BE2C (cell line): Measurements from ENCODE around the gene HLA-DOA.

Experiments used
- DNase-seq: peaks from one replicate; pipeline ENCODE4 v3.0.0-alpha.2; 2020
- H3K27me3 ChIP-seq: fragments of 250-450 bp; sonication (Bioruptor Pico); 2 replicates; pipeline ENCODE4 v1.5.1; 2020; ENCODE audit warnings: mild to moderate bottlenecking
- H3K36me3 ChIP-seq: fragments of 250-450 bp; sonication (Bioruptor Pico); 2 replicates; pipeline ENCODE4 v1.5.1; 2020; ENCODE audit warnings: mild to moderate bottlenecking
- H3K4me1 ChIP-seq: fragments of 250-450 bp; sonication (Bioruptor Pico); 2 replicates; pipeline ENCODE4 v1.5.1; 2020
- H3K4me3 ChIP-seq: 2 replicates; pipeline ENCODE4 v1.5.1; 2011; ENCODE audit warnings: low read depth, low read length
- H3K9me3 ChIP-seq: fragments of 250-450 bp; sonication (Bioruptor Pico); 2 replicates; pipeline ENCODE4 v1.5.1; 2020
- TF ChIP-seq, protein P1 (sequence below): IDR thresholded peaks from 2 replicates; pipeline ENCODE4 v1.5.1; 2012; ENCODE audit warnings: mild to moderate bottlenecking, low read depth, low read length

The HLA-DOA gene

DNA sequence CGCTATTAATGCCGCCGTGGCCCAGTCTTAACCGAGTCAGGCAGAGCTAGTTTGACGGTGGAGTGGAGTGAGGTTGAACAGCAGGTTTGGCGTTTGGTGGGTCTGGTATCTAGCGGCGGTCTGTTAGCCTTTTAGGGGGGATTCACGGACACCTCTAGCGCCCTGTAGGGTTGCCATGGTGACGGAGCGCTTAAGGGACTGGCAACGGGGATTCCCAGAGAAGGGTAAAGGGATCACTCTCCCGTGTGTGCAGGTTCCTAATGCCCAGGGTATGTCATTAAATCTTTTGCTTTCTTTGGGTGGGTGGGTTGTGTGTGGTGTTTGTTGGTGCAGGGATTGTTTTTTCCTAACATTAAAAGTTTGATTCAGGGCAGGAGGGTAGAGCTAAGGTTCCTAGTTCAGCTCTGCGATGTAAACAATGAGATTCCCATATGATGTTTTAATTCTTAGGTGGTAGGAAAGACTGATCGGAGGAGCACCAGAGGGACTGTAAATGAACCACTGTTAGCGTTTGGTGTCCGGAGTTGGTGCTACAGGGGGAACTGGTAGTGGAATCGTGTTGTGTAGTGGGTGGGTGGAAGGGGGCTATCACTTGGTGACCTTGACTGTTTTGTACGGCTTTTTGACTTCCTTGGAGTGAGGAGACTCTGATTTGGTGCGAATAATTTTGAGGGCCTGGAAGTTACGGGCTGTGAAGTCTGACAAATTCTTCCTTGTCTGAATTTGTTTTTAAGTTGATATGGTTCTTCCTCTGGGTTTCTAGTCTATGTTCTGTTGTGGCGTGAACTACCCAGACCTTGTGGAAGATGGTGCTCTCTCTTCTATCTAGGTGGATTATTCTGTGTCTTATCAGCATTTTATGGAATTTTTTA, 36.0 kb downstream of the HLA-DOA start:
- TF ChIP-seq, protein P1, sequence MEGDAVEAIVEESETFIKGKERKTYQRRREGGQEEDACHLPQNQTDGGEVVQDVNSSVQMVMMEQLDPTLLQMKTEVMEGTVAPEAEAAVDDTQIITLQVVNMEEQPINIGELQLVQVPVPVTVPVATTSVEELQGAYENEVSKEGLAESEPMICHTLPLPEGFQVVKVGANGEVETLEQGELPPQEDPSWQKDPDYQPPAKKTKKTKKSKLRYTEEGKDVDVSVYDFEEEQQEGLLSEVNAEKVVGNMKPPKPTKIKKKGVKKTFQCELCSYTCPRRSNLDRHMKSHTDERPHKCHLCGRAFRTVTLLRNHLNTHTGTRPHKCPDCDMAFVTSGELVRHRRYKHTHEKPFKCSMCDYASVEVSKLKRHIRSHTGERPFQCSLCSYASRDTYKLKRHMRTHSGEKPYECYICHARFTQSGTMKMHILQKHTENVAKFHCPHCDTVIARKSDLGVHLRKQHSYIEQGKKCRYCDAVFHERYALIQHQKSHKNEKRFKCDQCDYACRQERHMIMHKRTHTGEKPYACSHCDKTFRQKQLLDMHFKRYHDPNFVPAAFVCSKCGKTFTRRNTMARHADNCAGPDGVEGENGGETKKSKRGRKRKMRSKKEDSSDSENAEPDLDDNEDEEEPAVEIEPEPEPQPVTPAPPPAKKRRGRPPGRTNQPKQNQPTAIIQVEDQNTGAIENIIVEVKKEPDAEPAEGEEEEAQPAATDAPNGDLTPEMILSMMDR, result no peak
- Histone ChIP-seq H3K4me3 (peak overlapping the region; percentile 83), H3K27me3 (no peaks in the 10 kb centered on the region), H3K36me3 (peaks cover 78% of the 10 kb centered on the region), H3K9me3 (no peaks in the 10 kb centered on the region), H3K4me1 (no peaks in the 10 kb centered on the region)
- peak; percentile 56 for DNase-seq

DNA sequence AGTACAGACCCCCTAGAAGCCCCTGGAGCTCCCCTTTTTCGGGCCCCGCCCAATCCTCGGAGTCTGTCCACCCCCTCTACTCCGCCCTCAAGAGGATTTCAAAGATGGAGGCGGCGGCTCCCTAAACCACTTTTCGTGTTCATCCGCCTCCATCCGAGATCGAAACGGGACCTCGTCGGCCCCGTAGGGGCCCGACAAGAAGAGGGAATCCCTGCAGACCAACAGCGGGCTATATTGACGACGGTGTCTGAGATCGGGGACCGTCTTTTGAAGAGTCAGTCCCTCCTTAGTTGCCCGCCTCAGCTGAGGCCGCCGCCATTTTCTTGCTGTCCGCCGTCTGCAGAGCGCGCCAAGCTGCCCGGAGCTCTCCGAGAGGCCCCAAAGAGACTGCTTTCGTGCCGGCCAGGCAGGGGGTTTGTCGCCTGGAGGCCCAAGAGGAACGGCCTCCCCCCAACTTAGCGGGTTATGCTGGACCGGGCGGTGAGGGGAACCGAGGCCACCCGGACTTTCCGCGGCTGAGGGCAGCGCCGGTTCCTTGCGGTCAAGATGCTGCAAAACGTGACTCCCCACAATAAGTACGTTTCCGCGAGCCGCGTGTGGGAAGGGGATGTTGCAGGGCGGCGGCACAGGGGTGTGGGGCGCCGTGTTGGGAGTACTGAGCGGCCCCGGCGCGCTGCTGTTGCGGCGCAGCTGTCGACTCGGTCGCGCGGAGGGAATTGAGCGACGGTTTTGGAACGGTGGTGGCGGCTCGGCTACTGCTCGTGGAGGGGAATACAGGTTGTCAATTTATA, 36.8 kb downstream of the HLA-DOA start:
- Histone ChIP-seq H3K27me3 (no peaks in the 10 kb centered on the region), H3K4me3 (peak overlapping the region; percentile 83), H3K4me1 (no peaks in the 10 kb centered on the region), H3K36me3 (peaks cover 69% of the 10 kb centered on the region), H3K9me3 (no peaks in the 10 kb centered on the region)
- DNase-seq, result peak; percentile 57
- TF ChIP-seq, protein P1, result no peak

DNA sequence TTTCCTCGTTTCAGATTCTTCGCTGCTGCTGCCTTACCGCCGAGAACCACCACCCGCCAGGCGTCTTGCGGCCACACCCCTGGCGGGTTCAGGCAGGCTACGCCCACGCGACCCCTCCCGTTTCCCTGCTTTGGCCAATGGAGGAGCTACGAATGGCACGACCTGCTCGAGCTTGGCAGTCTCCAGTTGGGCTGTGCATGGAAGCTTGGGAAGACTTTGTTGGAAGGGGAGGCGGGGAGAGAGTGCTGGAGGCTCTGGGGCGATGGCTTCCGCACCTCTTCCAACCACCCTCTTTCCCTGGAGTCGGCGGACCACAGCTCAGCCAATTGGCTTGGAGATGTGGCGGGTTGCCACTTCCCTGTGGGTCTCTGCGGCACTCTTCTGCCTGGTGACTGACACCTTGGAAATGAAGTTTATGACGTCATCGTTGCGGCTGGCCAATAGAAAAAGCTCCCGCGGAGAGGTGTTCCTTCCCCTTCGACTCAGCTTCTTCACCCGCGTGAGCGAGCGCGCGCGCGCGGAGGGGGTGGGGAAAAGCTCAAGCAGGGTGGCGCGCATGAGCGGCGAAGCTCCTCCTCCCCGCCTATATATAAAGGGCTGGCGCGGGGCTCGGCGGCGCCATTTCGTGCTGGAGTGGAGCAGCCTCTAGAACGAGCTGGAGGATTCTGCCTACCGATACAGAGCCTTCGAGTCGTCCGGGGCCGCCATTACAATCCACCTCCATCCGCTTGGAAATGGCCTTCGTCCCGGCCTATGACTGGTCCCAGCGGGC, 37.6 kb downstream of the HLA-DOA start:
- H3K36me3 ChIP-seq, result peaks cover 62% of the 10 kb centered on the region
- TF ChIP-seq, protein P1, result no peak

DNA sequence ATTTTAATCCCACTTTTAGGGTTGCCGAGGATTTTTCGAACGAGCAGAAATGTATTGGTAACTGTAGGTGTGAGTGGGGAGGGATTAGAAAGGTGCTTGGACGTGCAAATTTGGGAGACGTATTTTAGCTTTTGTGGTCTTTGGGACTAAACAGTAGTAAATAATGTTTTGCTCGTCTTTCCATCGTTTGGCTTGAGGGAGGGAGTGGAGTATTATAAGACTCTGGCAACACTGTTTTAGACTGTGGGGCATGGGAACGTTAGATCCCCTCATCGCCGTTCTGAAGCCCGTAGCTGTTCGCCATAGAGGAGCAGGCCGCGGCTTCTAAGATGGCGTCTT, 38.2 kb downstream of the HLA-DOA start:
- Histone ChIP-seq H3K36me3 (peaks cover 56% of the 10 kb centered on the region), H3K9me3 (no peaks in the 10 kb centered on the region), H3K4me3 (peak overlapping the region; percentile 88), H3K4me1 (no peaks in the 10 kb centered on the region), H3K27me3 (no peaks in the 10 kb centered on the region)
- TF ChIP-seq, protein P1, result no peak
- no peak for DNase-seq

More for the DNA sequence above, 37.6 kb downstream of the HLA-DOA start:
- Histone ChIP-seq H3K4me1 (no peaks in the 10 kb centered on the region), H3K9me3 (no peaks in the 10 kb centered on the region), H3K27me3 (no peaks in the 10 kb centered on the region), H3K4me3 (peak overlapping the region; percentile 88)
- peak; percentile 99 for DNase-seq

DNA sequence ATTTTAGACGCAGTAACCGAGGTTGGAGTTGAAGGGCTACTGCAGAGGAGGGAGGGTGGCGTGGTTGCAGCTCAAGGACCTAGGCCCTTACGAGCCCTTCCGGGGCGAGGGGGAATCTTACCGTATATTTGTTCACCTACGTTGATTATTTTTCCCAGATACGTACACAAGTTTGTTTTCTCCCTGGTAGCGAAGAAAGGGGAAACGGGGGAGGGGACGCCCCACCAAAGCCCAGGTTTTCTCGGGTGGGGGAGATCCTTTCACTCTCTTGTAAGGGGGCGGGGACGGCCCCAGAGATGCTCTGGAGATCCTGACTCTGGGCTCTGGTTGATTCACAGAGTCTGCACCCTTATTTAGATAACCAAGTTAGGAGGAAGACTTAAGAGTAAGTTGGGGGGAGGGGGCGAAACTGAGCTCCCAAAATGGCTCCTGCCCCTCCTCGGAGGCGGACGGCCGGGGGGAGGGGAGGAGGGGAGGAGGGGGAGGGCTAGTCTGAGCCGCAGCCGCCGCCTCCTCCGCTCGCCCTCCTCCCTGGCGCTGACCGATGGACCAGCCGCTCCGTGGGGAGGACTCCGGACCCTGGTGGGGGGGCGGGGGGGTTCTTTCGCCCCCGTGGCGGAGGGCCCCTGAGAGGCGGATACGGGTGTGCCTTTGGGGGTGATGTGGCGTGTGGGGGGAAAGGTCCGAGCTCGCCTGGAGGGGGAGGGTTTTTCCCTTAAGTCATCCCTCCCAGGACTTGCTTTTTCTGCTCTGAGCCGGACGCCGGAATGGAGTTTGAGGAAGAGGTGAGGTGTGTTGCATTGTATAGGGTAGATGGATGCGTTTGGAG, 38.8 kb downstream of the HLA-DOA start:
- no peaks in the 10 kb centered on the region for H3K4me1 ChIP-seq
- peaks cover 50% of the 10 kb centered on the region for H3K36me3 ChIP-seq
- peak overlapping the region; percentile 88 for H3K4me3 ChIP-seq
- no peaks in the 10 kb centered on the region for H3K27me3 ChIP-seq
- DNase-seq, result peak; percentile 93
- H3K9me3 ChIP-seq, result no peaks in the 10 kb centered on the region
- TF ChIP-seq, protein P1, result no peak
